GM19397 (cell line): ENCODE data around the gene DENND5A.

Source experiments
- ATAC-seq: cut with Tn5 transposase; IDR thresholded peaks from one replicate; pipeline ENCODE4 v1.9.1; 2021; ENCODE audit warnings: mild to moderate bottlenecking, moderate library complexity; ENCODE audit not compliant: unreplicated experiment

Gene DENND5A

GRCh38 chr11:9265211-9266131, at the start of gene DENND5A:
Gene DENND5A, minus strand, starts transcription at chr11:9265350. Its CDS starts 281 bp downstream, at chr11:9265069.
- peak; percentile 50 for ATAC-seq

- peak; percentile 94 for ATAC-seq
Measured at GRCh38 chr11:9314291-9315077, 49.3 kb upstream of the DENND5A start, which contains the start of gene TMEM41B. Gene TMEM41B, minus strand, starts transcription at chr11:9314593. Its CDS starts 152 bp downstream, at chr11:9314441.

- ATAC-seq, result peak; percentile 12
Measured at GRCh38 chr11:9313648-9314290, 48.6 kb upstream of the DENND5A start.

GRCh38 chr11:9310485-9311090, 45.4 kb upstream of the DENND5A start:
- ATAC-seq, result no peak

GRCh38 chr11:9304178-9304577, 39.0 kb upstream of the DENND5A start:
- no peak for ATAC-seq

GRCh38 chr11:9302448-9302847, 37.3 kb upstream of the DENND5A start:
- ATAC-seq, result no peak

GRCh38 chr11:9301720-9302119, 36.6 kb upstream of the DENND5A start:
- ATAC-seq, result no peak

GRCh38 chr11:9293646-9294045, 28.5 kb upstream of the DENND5A start:
- no peak for ATAC-seq

- ATAC-seq, result no peak
Measured at GRCh38 chr11:9285850-9286587, 20.9 kb upstream of the DENND5A start.

- ATAC-seq, result peak; percentile 93
Measured at GRCh38 chr11:9280655-9281301, 15.6 kb upstream of the DENND5A start.

GRCh38 chr11:9277176-9277575, 12.0 kb upstream of the DENND5A start:
- ATAC-seq, result no peak

GRCh38 chr11:9276571-9276970, 11.4 kb upstream of the DENND5A start:
- no peak for ATAC-seq

- ATAC-seq, result no peak
Measured at GRCh38 chr11:9274499-9275258, 9.5 kb upstream of the DENND5A start.

- ATAC-seq, result no peak
Measured at GRCh38 chr11:9273376-9274336, 8.5 kb upstream of the DENND5A start.

GRCh38 chr11:9269492-9270013, 4.4 kb upstream of the DENND5A start:
- ATAC-seq, result no peak

- ATAC-seq, result no peak
Measured at GRCh38 chr11:9267680-9268079, 2.5 kb upstream of the DENND5A start.

- ATAC-seq, result no peak
Measured at GRCh38 chr11:9266926-9267325, 1.8 kb upstream of the DENND5A start.
